HG03565 (cell line): ENCODE data around the gene AK5.

ENCODE experiments used
- ATAC-seq: cut with Tn5 transposase; IDR thresholded peaks from one replicate; pipeline ENCODE4 v1.9.1; 2021; ENCODE audit warnings: mild to moderate bottlenecking, moderate library complexity; ENCODE audit not compliant: unreplicated experiment

The AK5 gene

DNA sequence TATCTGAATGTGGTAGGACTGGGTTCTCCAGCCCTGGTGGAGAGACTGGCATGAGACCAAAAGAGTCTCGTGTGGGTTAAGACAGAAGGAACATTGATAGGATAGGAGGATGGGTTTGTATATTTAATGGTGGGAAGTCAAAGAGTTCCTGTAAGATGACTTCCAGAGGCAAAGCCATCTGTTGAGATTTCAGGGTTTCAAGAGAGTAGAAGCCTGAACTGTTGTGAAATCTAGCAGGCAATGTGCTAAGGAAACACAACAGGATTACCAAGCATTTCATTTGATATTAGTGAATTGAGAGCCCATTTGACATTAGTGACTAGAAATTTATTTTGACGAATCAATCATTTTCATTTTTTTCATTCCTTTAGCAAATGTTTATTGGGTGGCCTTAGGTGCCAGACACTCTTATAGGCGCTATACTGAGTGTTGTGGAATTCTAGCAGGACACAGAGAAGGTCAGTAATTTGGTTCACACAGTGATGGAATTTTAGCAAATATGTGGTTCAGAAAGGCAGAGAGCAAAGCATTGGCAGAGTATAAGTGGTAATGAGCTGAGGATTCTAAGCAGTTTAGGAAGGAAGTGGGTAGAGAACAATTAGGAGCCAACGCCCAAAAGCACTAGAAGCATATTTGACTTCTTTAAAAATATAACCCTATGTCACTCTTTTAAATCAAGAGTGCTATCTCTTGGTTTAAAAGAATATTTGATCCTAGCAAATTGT, 149.3 kb downstream of the AK5 start:
- no peak for ATAC-seq

DNA sequence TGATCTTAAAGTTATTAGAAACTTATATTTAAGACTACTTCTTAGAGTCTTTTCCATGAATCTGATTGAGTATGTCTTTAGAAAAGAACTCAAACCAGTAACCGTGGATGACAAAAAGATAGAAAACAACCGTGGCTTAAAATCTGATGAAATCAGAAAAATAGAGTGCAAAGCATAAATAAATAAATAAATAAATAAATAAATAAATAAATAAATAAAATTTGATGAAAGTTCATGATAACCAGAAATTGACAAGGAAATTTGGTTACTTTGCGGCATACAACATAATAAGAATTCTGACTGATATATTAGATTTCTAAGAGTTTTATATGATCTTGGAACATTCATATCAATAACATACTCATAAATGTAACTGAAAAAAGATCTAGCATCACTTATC, 152.1 kb downstream of the AK5 start:
- no peak for ATAC-seq

DNA sequence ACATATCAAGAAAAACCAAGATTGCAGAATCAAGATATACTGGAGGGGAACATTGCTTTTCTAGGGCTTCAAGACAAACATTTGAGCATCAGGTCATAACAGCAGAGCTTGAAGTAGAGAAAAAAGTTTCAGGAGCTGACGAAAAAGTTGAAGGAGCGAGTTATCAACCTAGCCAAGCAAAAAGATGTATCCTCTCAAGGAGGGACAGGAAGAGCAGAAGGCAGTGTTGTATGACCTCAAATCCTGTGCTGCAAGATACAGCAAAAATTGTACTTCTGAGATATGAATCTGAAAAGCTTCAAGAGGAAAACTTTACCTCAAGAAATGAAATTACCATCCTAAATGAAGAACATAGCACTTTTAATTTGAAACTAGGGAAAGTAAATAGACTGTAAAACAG, 153.1 kb downstream of the AK5 start:
- no peak for ATAC-seq

DNA sequence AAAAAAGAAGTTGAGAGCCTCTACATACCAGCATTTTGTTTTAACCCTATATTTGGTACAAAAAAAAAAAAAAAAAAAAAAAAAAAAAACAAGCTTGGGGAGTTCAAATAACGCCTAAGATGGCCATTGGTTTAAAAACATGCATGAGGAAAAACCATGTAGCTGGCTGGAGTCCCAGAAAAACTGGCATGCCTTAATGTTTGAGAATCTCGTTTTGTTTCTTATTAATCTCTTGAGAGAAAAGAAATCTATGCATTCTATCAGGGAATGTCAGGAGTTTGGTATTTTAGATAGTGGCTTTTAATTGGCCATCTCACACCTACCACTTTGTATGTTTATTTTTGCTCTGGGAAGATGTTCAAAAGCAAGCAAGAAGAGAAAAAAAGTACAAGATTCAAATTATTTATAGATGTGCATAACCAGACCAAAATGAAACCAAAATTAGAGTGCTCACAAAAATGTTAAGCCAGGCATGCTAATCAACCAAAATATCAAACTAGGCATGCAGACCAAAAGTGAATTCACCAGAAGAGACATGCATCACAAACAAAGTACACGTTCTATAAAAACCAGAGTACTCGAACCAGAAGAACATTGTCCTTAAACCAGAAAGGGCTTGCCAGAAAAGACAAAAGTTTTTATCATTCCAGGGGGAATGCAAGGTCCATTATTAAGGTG, 156.6 kb downstream of the AK5 start:
- no peak for ATAC-seq

DNA sequence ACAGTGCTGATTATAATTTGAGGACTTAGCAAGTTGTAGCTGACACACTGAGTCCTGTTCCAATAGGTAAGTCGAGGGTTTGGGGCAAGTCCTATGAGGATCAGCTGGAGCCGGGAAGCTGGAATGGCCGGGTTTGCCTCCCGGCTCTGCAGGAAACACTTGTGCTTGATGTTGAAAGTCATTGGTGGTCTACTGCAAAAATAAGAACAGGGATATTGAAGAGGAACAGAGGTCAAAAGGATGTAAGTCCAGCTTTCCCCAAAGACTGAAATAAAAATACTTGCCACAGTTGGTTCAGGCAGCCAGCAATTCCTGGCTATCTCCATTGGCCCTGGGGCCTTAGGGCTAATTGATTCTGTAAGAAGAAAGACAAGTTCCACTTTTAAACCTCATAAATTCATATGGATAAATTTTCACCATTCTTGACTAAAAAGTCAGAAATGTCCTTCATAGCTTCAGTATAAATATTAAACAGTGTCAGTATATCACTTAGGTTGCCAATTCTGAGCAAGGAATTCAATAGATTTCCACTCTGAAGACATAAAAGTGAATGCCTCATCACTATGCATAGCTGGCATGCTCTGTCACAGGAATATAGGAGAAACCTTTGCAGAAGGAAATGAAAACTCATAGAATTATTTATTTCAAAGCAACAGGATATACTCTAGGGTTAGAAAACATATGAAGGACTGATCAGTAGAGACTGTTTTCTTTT, 165.2 kb downstream of the AK5 start:
- ATAC-seq = no peak

DNA sequence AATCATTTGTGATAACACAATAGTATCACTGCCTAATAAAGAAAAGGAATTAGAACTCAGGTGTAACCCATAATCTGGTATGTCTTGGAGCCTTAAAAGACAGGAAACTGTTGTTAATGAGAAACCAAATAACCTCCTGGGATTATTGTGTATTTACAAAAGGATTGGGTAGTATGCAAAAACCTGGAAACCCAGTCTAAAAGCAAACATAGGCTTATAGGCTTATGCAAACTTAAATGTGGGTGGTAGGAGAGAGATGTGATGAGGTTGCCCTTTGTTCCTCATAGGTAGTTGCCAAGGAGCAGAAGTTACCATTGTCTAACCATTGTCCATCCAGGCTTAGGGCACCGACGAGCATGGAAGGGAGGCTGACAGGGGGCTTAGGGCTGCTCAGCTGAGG, 165.8 kb downstream of the AK5 start:
- no peak for ATAC-seq

DNA sequence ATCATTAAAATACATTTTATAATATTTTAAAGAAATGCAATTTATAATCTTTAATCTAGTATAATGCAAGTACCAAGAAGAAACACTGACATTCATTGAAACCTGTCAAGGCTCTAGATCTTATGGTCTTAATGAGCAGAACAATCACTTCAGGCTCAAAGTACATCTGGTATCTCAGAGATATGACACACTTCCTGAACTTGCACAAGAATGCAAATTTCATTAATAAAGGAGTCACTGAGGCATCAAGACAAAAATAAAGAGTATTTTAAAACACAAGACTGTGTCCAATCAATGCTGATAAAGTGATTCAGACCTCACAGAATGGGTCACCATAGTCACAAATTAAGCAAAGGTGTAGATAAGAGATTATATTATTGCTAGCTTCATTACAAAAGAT, 178.1 kb downstream of the AK5 start:
- ATAC-seq = no peak

DNA sequence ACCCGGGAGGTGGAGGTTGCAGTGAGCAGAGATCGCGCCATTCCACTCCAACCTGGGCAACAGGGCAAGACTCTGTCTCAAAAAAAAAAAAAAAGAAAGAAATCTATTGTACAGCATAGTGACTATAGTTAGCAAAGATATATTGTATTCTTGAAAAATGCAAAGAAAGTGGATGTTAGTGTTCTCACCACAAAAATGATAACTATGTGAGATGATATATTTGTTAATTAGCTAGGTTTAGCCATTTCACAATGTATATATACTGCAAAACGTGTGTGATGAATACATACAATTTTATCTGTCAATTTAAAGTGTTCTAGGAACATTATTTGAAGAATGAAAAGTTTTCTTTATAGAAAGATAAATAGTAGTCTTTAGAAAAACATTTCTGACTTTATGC, 179.9 kb downstream of the AK5 start:
- no peak for ATAC-seq

DNA sequence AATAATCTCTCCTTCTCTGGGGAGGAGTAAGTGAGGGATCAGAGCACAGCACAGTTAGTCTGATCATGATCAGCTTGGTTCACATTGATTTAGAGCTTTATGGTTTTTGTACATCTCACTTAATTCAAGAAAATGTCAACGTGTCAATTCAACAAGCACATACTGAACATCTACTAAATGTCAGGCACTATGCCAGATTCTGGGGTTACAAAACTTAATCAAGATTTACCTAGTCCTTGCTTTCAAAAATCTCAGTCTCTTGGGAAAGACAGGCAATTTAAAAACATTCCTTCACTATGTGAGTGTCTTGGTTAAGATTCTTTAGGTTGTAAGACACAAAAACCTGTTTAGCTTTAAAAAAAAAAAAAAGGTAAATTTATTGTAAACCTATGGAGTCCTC, 181.4 kb downstream of the AK5 start:
- no peak for ATAC-seq

DNA sequence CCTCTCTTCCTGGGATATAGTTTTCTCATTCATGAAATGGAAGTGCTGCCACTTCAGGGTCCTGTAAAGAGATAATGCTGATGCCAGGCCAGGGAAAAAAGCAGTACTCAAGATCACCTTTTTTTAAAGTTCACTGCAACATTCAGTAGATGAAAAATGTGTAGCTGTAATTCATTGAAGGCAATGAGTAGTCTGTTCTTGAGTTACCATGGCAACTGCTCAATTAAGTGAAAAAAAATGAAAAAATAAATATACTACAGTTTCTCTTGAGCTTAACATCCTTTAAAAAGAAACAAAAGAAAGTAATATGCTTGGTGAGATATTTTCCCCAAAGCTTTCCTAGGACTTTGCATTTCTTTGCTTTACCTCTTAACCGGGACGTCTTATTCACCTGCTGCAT, 183.3 kb downstream of the AK5 start:
- no peak for ATAC-seq

DNA sequence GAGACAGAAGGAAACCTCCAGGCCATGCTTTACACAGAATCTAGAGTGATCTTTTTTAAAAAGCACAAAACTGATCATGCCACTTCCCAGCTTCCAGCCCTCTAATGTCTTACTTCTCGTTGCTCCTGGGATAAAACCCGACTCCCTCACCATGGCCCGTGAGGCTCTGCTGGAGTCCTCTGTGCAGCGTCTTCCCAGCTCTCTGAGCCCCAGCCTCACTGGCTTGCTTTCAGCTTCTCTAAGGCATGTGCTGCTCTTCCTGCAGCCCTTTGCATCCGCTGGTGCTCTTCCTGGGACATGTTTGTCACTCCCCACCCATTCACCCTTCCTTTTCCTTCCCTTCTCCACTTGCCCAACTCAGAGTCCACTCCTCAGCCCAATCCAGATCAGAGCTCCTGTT, 184.1 kb downstream of the AK5 start:
- ATAC-seq = no peak

DNA sequence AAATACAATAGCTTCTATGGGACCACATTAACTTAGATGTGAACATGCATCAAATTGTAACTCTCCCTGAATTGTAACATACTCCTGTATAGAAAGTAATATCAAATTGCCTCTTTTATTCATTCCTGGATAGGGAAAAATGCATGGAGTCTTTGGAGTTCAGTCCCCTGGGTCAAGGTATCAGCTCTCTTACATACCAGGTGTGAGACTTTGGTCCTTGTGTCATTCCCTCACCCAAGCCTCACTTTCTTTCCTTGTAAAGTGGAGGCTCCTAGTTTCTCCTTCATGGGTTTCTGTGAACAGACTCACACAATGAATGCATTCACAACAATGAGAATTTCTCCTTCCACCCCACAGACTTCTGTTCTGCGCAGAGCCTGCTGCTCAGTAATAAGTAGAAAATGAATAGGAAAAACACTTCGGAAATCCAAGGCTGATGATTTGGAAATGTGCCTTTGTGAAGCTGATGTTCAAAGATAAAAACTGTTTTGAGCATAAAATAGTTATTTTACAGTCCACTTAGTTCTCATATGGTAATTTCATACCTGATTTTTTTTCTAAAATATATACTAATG, 185.3 kb downstream of the AK5 start:
- no peak for ATAC-seq

DNA sequence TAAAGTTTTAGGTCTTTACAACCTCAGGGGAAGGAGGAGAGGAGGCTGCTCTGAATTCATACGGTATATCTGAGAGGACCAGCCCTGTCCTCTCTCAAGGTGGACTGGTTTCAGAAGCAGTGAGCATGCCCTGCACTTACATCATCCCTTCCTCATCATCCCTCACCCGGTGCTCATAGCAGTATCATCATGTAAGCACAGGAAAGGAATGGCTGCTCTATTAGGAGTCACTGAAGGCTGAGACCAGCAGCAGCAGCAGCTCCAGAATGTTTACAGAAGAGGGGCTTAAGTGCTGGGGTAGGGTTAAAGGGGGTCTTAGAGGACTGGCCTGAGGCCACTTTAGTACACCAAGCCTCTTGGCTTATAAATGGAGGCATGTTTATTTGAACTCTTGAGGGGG, 185.9 kb downstream of the AK5 start:
- ATAC-seq = no peak

DNA sequence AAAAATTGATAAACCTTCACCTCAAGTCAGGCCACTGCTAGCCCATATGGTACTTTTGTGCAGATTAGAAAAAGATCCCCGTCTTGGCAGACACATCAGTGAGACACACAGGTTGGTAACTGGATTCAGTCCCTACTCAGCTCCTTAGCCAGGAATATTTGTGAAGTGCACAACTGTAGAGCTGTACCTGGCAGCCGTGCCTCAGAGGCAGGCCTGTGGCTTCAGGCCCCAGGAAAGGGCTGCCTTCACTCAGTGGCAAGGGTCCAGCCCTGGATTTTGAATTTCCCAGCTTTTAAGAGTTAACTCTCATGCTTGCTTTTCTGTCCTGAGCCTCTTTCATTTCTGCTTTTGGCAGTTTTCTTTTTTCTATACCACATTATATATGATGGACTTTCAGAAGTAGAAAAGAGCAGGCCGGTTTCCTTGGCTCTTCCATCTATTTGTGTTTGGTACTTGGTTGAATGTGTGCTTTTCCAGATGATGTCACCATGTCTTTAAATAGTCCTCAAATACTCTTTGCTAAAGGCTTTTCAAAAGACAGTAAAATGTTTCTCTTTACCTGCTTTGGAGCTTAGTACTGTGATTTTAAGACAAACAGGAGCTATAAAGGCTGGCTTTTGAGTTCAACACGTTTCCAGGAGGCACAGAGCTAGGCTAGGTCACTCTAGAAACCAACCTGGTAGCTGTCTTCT, 186.6 kb downstream of the AK5 start:
- no peak for ATAC-seq

DNA sequence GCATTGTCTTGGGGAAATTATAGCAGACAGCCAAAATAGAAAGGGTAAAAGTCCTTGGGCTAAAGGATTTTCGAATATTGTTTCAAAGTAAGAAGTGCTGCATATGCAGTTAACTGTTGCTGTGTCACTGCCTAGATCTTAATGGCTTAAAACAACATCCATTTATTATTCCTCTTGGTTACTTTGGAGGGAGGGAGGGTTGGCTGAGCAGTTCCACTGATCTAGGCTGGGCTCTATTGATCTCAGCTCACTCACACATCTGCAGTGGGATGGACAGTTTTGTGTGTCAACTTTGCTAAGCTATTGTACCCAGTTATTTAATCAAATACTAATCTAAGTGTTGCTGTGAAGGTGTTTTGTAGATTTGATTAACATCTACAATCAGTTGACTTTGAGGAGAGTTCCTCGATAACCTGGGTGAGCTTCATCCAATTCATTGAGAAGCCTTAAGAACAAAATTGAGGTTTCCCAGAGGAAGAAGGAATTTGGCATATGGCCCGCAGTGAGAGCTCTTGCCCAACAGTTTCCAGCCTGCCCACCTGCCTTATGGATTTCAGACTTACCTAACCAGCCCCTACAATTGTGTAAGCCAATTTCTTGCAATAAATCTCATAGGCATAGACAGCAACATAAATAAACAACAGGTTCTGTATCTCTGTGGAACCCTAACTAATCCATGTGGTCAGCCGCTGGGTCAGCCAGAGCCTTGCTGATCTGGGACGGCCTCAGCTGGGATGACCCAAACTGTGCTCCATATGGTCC, 187.3 kb downstream of the AK5 start:
- no peak for ATAC-seq

DNA sequence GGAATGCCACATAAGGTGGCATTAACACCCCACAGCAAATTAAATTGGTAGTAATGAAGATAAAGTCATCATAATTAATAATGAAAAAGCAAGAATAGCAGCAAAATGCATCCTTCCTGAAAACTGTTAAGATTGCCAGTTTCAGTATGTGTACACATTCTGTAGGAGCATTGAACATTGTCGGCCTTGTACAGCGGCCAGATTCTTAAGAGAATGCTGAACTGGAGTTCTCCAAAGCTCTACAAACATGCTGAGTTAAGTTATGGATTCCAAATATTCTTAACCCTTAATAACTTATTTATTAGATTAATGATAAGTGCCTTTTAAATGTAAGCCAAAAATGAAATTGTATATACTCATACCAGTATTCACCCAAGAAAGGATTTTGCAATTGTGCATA, 189.9 kb downstream of the AK5 start:
- ATAC-seq = no peak

DNA sequence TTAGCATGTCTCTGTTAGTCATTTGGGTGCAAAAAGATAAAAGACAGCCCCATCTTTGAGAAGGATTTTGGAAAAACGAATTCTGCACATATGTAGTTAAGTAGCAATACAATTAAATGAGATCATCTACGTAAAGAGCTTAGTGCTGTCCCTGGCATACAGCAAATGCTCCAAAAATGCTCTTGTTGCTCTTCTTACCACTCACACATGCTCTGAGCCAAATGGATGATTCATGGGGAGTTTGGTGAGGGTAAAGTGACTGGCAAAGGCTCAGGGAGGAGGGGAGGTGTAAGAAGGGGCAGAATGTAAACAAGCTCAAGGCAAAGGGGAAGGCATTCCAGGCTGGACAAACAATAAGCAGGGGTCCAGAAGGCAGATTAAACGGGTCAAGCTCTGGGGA, 191.9 kb downstream of the AK5 start:
- no peak for ATAC-seq

DNA sequence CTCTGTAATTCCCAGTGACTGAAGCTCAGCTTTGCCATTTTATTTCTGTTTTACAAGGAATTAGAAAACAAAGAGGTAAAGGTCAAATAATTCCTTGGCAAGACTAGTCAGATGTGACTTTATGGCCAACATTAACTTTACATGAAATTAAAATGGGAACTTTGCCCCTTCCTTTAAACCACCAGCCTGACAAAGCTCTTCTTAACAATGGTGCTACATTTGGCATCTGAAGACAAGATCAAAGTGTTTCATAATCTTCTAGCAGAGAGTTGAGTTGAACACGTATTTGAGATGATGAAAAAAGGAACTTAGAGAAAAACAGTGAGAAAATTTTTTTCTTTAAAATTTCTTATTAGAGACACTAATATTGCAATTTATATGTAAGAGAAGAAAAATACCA, 193.8 kb downstream of the AK5 start:
- no peak for ATAC-seq

DNA sequence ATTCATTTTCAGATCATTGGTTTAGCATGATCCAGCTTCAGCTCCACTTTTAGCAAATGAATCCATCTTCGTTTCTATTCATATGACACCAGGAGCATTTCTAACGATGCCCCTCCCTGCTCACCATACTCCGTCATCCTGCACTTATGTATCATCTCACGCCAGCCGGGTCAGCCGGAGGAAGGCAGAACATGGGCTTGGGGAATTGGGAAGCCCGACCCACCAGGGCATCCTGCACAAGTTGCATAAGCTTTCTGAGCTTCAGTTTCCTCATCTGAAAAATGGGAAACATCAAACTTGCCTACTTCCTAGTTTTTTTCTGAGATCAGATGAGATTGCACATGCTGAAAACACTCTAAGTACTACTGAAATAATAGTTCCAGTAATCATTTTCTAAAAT, 194.7 kb downstream of the AK5 start:
- ATAC-seq = no peak

DNA sequence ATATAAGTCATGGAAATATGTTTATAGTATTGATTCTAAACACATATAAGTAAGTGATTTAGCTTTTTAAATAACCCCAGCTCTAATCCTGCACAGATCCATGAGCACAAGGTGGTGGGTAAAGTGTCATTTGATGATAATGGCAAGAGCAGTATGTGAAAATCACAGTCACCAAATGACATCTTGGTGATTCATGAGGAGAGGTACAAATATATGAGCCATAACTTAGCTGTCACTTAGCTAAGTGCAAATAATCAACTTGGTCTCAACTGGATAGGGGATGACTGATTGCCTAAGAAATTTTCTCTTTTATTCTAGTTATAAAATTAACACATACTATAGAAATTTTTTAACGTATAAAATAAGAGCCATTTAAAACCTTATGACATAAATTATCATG, 202.5 kb downstream of the AK5 start:
- ATAC-seq = no peak

DNA sequence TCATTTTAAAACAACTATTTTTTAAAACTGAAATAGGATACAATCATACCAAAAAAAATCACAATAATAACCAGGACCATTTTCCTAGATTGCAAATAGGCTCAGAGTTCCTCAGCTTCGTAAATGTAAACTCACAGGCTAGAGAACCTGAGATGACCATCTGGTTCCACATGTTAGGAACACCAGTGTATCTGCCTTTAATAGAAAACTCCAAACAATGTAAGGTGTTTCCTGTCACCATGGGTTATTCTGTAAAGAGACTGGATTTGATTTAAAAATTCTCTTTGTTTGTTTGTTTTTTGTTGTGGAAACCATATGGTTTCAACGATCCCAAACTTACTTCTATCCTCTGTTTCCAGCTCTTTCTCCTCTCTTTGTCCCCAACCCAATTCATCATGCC, 203.1 kb downstream of the AK5 start:
- ATAC-seq = no peak
